Muscle of back (tissue), 11 donors: Measurements from ENCODE around the gene GABRG3. TPM values are rescaled to one million over a fixed set of nuclear protein-coding genes. Genes with fewer than 3 reads are reported as not detected.

Source experiments
- DNase-seq, 3 donors: peaks; one replicate each; pipeline versions ENCODE4 v3.0.0 to v3.0.0-alpha.2; 2013
- polyA plus RNA-seq, 10 donors: library from polyadenylated mRNA; unstranded; fragments of 120-200 nt; gene quantifications; one replicate each; pipeline ENCODE4 v1.2.1, GENCODE V29; 2013; ENCODE audit not compliant: insufficient read length in 10 of 10

GABRG3 gene
- polyA plus RNA-seq, 10 donors: 0.09 to 0.56 (median 0.37) TPM

- peak in 1 of 3 donors; percentile 70 for DNase-seq
Measured at GRCh38 chr15:27095886-27096624, 125.1 kb downstream of the GABRG3 start.

GRCh38 chr15:27097506-27097905, 126.5 kb downstream of the GABRG3 start:
- no peak for DNase-seq

GRCh38 chr15:27101982-27102381, 131.0 kb downstream of the GABRG3 start:
- DNase-seq: no peak

- DNase-seq: no peak
Measured at GRCh38 chr15:27111323-27111722, 140.3 kb downstream of the GABRG3 start.

- no peak for DNase-seq
Measured at GRCh38 chr15:27114473-27114872, 143.5 kb downstream of the GABRG3 start.

GRCh38 chr15:27119695-27120266, 148.8 kb downstream of the GABRG3 start:
- no peak for DNase-seq

- DNase-seq: no peak
Measured at GRCh38 chr15:27121672-27122071, 150.7 kb downstream of the GABRG3 start.

- DNase-seq: no peak
Measured at GRCh38 chr15:27123291-27123690, 152.3 kb downstream of the GABRG3 start.

- DNase-seq: no peak
Measured at GRCh38 chr15:27123808-27124207, 152.8 kb downstream of the GABRG3 start.

- DNase-seq: no peak
Measured at GRCh38 chr15:27124287-27124871, 153.4 kb downstream of the GABRG3 start.

- DNase-seq: no peak
Measured at GRCh38 chr15:27125185-27125584, 154.2 kb downstream of the GABRG3 start.

GRCh38 chr15:27126449-27126848, 155.5 kb downstream of the GABRG3 start:
- DNase-seq: no peak

GRCh38 chr15:27127815-27128570, 157.0 kb downstream of the GABRG3 start:
- DNase-seq: no peak

GRCh38 chr15:27133249-27133648, 162.3 kb downstream of the GABRG3 start:
- no peak for DNase-seq

- no peak for DNase-seq
Measured at GRCh38 chr15:27134481-27134880, 163.5 kb downstream of the GABRG3 start.

- no peak for DNase-seq
Measured at GRCh38 chr15:27135151-27135550, 164.2 kb downstream of the GABRG3 start.

- no peak for DNase-seq
Measured at GRCh38 chr15:27137127-27137526, 166.1 kb downstream of the GABRG3 start.

- no peak for DNase-seq
Measured at GRCh38 chr15:27165590-27165989, 194.6 kb downstream of the GABRG3 start.

GRCh38 chr15:27166917-27167316, 195.9 kb downstream of the GABRG3 start:
- no peak for DNase-seq

- DNase-seq: no peak
Measured at GRCh38 chr15:27167738-27168137, 196.8 kb downstream of the GABRG3 start.

- no peak for DNase-seq
Measured at GRCh38 chr15:27170851-27171250, 199.9 kb downstream of the GABRG3 start.

GRCh38 chr15:27172821-27173220, 201.8 kb downstream of the GABRG3 start:
- DNase-seq: no peak
